ENCODE measurements around the gene SH3PXD2B. TPM values are rescaled to one million over a fixed set of nuclear protein-coding genes. Genes with fewer than 3 reads are reported as not detected.
"Not testable (repeated sequence)": the region's sequence is repeated elsewhere in the genome, so short reads cannot be mapped to it uniquely, and the experiment has no call there.

SH3PXD2B gene
- total RNA-seq, 1 experiment from 2014 or later = 47.7 TPM

- DNase-seq = no peak
- Histone ChIP-seq H3K27me3 (ENCODE audit: control insufficient read depth, insufficient read depth, low read length) (no peaks in the 10 kb centered on the region), H3K4me3 (ENCODE audit: insufficient read depth, low read depth, low read length) (no peak overlapping the region), H3K36me3 (replicated peaks; ENCODE audit: control insufficient read depth, insufficient read depth, low read length) (peaks cover 37% of the 10 kb centered on the region)
These were observed 111.4 kb downstream of the SH3PXD2B start for GRCh38 chr5:172342918-172343317.

GRCh38 chr5:172339264-172340180, 114.8 kb downstream of the SH3PXD2B start:
- no peak for DNase-seq
- Histone ChIP-seq H3K4me3 (ENCODE audit: insufficient read depth, low read depth, low read length) (no peak overlapping the region), H3K27me3 (ENCODE audit: control insufficient read depth, insufficient read depth, low read length) (no peaks in the 10 kb centered on the region), H3K36me3 (replicated peaks; ENCODE audit: control insufficient read depth, insufficient read depth, low read length) (peaks cover 19% of the 10 kb centered on the region)

- Histone ChIP-seq H3K27me3 (ENCODE audit: control insufficient read depth, insufficient read depth, low read length) (no peaks in the 10 kb centered on the region), H3K4me3 (ENCODE audit: insufficient read depth, low read depth, low read length) (no peak overlapping the region)
- DNase-seq = no peak
These were observed 117.5 kb downstream of the SH3PXD2B start for GRCh38 chr5:172336676-172337285.

GRCh38 chr5:172336264-172336663, 118.1 kb downstream of the SH3PXD2B start:
- no peak overlapping the region for H3K4me3 ChIP-seq (ENCODE audit: insufficient read depth, low read depth, low read length)
- no peak for DNase-seq
- H3K36me3 ChIP-seq (replicated peaks; ENCODE audit: control insufficient read depth, insufficient read depth, low read length) = peaks cover 11% of the 10 kb centered on the region
- H3K27me3 ChIP-seq (ENCODE audit: control insufficient read depth, insufficient read depth, low read length) = no peaks in the 10 kb centered on the region

More at GRCh38 chr5:172336676-172337285, 117.5 kb downstream of the SH3PXD2B start:
- H3K36me3 ChIP-seq (replicated peaks; ENCODE audit: control insufficient read depth, insufficient read depth, low read length) = peaks cover 12% of the 10 kb centered on the region

GRCh38 chr5:172335721-172336120, 118.6 kb downstream of the SH3PXD2B start:
- Histone ChIP-seq H3K27me3 (ENCODE audit: control insufficient read depth, insufficient read depth, low read length) (no peaks in the 10 kb centered on the region), H3K36me3 (replicated peaks; ENCODE audit: control insufficient read depth, insufficient read depth, low read length) (peaks cover 9% of the 10 kb centered on the region), H3K4me3 (ENCODE audit: insufficient read depth, low read depth, low read length) (no peak overlapping the region)
- no peak for DNase-seq

GRCh38 chr5:172334641-172335040, 119.7 kb downstream of the SH3PXD2B start:
- Histone ChIP-seq H3K27me3 (ENCODE audit: control insufficient read depth, insufficient read depth, low read length) (no peaks in the 10 kb centered on the region), H3K36me3 (replicated peaks; ENCODE audit: control insufficient read depth, insufficient read depth, low read length) (peaks cover 6% of the 10 kb centered on the region), H3K4me3 (ENCODE audit: insufficient read depth, low read depth, low read length) (no peak overlapping the region)
- no peak for DNase-seq

GRCh38 chr5:172334196-172334595, 120.1 kb downstream of the SH3PXD2B start:
- DNase-seq = peak; percentile 68
- peaks cover 6% of the 10 kb centered on the region for H3K36me3 ChIP-seq (replicated peaks; ENCODE audit: control insufficient read depth, insufficient read depth, low read length)
- no peak overlapping the region for H3K4me3 ChIP-seq (ENCODE audit: insufficient read depth, low read depth, low read length)
- H3K27me3 ChIP-seq (ENCODE audit: control insufficient read depth, insufficient read depth, low read length) = no peaks in the 10 kb centered on the region

- H3K36me3 ChIP-seq (replicated peaks; ENCODE audit: control insufficient read depth, insufficient read depth, low read length); DNase-seq; H3K27me3 ChIP-seq (ENCODE audit: control insufficient read depth, insufficient read depth, low read length); H3K4me3 ChIP-seq (ENCODE audit: insufficient read depth, low read depth, low read length): not testable (repeated sequence)
These were observed 127.4 kb downstream of the SH3PXD2B start for GRCh38 chr5:172326901-172327300.

- DNase-seq = no peak
- Histone ChIP-seq H3K4me3 (ENCODE audit: insufficient read depth, low read depth, low read length) (no peak overlapping the region), H3K27me3 (ENCODE audit: control insufficient read depth, insufficient read depth, low read length) (no peaks in the 10 kb centered on the region), H3K36me3 (replicated peaks; ENCODE audit: control insufficient read depth, insufficient read depth, low read length) (no peaks in the 10 kb centered on the region)
These were observed 128.9 kb downstream of the SH3PXD2B start for GRCh38 chr5:172325452-172325851.

- Histone ChIP-seq H3K4me3 (ENCODE audit: insufficient read depth, low read depth, low read length) (no peak overlapping the region), H3K36me3 (replicated peaks; ENCODE audit: control insufficient read depth, insufficient read depth, low read length) (no peaks in the 10 kb centered on the region), H3K27me3 (ENCODE audit: control insufficient read depth, insufficient read depth, low read length) (no peaks in the 10 kb centered on the region)
- DNase-seq = no peak
These were observed 132.0 kb downstream of the SH3PXD2B start for GRCh38 chr5:172322028-172322965.

- no peak overlapping the region for H3K4me3 ChIP-seq (ENCODE audit: insufficient read depth, low read depth, low read length)
- no peak for DNase-seq
- H3K27me3 ChIP-seq (ENCODE audit: control insufficient read depth, insufficient read depth, low read length) = no peaks in the 10 kb centered on the region
- H3K36me3 ChIP-seq (replicated peaks; ENCODE audit: control insufficient read depth, insufficient read depth, low read length) = no peaks in the 10 kb centered on the region
These were observed 132.7 kb downstream of the SH3PXD2B start for GRCh38 chr5:172321593-172321992.

GRCh38 chr5:172319708-172320441, 134.4 kb downstream of the SH3PXD2B start:
- no peak for DNase-seq
- Histone ChIP-seq H3K27me3 (ENCODE audit: control insufficient read depth, insufficient read depth, low read length) (no peaks in the 10 kb centered on the region), H3K4me3 (ENCODE audit: insufficient read depth, low read depth, low read length) (no peak overlapping the region), H3K36me3 (replicated peaks; ENCODE audit: control insufficient read depth, insufficient read depth, low read length) (no peaks in the 10 kb centered on the region)

GRCh38 chr5:172315587-172316493, 138.5 kb downstream of the SH3PXD2B start:
- DNase-seq = no peak
- H3K36me3 ChIP-seq (replicated peaks; ENCODE audit: control insufficient read depth, insufficient read depth, low read length) = no peaks in the 10 kb centered on the region
- no peaks in the 10 kb centered on the region for H3K27me3 ChIP-seq (ENCODE audit: control insufficient read depth, insufficient read depth, low read length)
- H3K4me3 ChIP-seq (ENCODE audit: insufficient read depth, low read depth, low read length) = no peak overlapping the region
